Ovary (tissue), 3 donors: ENCODE data around the gene CCL4.

Experiments
- CTCF ChIP-seq, 3 donors: fragments of 450-650 bp in 2 of 3; fragments of 200-600 bp in 1 of 3; IDR thresholded peaks; one replicate each; pipeline versions ENCODE4 v1.5.1 to v1.8.0; 2016 to 2022; ENCODE audit warnings: antibody characterized with exemption in 3 of 3, mild to moderate bottlenecking in 1 of 3
- EP300 ChIP-seq: sonication (generic); formaldehyde crosslinking; IDR thresholded peaks from one replicate; pipeline ENCODE4 v1.6.1; 2017; ENCODE audit warnings: antibody characterized with exemption
- POLR2A ChIP-seq: fragments of 450-650 bp; IDR thresholded peaks from one replicate; pipeline ENCODE4 v1.6.1; 2017; ENCODE audit warnings: antibody characterized with exemption, mild to moderate bottlenecking, moderate library complexity
- donor health status: DM: no; HTN: no; CAD: no.

GRCh38 chr17:36057911-36058310 is 45.7 kb upstream of the CCL4 start:
- TF ChIP-seq CTCF (IDR thresholded peaks at IDR 0.05) (no peak), POLR2A (no peak), EP300 (no peak)
